ENCODE measurements around the gene PIP5K1A. TPM values are rescaled to one million over a fixed set of nuclear protein-coding genes. Genes with fewer than 3 reads are reported as not detected.
"Not testable (repeated sequence)": the region's sequence is repeated elsewhere in the genome, so short reads cannot be mapped to it uniquely, and the experiment has no call there.

Gene PIP5K1A
- 61.9 TPM for total RNA-seq (ENCODE audit: insufficient read depth, low replicate concordance)

- peak; percentile 99 for DNase-seq (ENCODE audit: low spot score)
Measured at GRCh38 chr1:151198254-151199127, at the start of gene PIP5K1A. PIP5K1A (plus strand) TSS chr1:151198552; CDS start chr1:151198997, 445 bp downstream.

GRCh38 chr1:151156515-151156819 lies 41.9 kb upstream of the PIP5K1A start, which contains the start of gene TNFAIP8L2:
TNFAIP8L2 (plus strand) TSS chr1:151156649; CDS start chr1:151158698, 2,049 bp downstream.
- no peak for DNase-seq (ENCODE audit: low spot score)

- DNase-seq (ENCODE audit: low spot score), result no peak
Measured at GRCh38 chr1:151157067-151157531, 41.3 kb upstream of the PIP5K1A start.

- DNase-seq (ENCODE audit: low spot score), result no peak
Measured at GRCh38 chr1:151158326-151158725, 40.0 kb upstream of the PIP5K1A start.

GRCh38 chr1:151158751-151159251 lies 39.6 kb upstream of the PIP5K1A start:
- DNase-seq (ENCODE audit: low spot score), result no peak

GRCh38 chr1:151159373-151159772 lies 39.0 kb upstream of the PIP5K1A start:
- DNase-seq (ENCODE audit: low spot score), result no peak

GRCh38 chr1:151164732-151165280 lies 33.5 kb upstream of the PIP5K1A start:
- DNase-seq (ENCODE audit: low spot score), result no peak

GRCh38 chr1:151165281-151165737 lies 33.0 kb upstream of the PIP5K1A start:
- peak; percentile 79 for DNase-seq (ENCODE audit: low spot score)

GRCh38 chr1:151165738-151166504 lies 32.4 kb upstream of the PIP5K1A start, which contains the start of the genes LYSMD1 and SCNM1:
LYSMD1 (minus strand) TSS chr1:151165902; CDS start chr1:151165258, 644 bp downstream.
SCNM1 (plus strand) TSS chr1:151166144; CDS start chr1:151166153, 9 bp downstream.
- DNase-seq (ENCODE audit: low spot score), result peak; percentile 100

GRCh38 chr1:151166505-151166956 lies 31.8 kb upstream of the PIP5K1A start:
- no peak for DNase-seq (ENCODE audit: low spot score)

- DNase-seq (ENCODE audit: low spot score), result no peak
Measured at GRCh38 chr1:151167116-151167515, 31.2 kb upstream of the PIP5K1A start.

GRCh38 chr1:151171190-151171589 lies 27.2 kb upstream of the PIP5K1A start:
- DNase-seq (ENCODE audit: low spot score), result no peak

GRCh38 chr1:151175041-151175741 lies 23.2 kb upstream of the PIP5K1A start:
- no peak for DNase-seq (ENCODE audit: low spot score)

GRCh38 chr1:151175863-151176262 lies 22.5 kb upstream of the PIP5K1A start, which contains the start of gene TMOD4:
TMOD4 (minus strand) TSS chr1:151175981; CDS start chr1:151174875, 1,106 bp downstream.
- no peak for DNase-seq (ENCODE audit: low spot score)

- no peak for DNase-seq (ENCODE audit: low spot score)
Measured at GRCh38 chr1:151176514-151177045, 21.8 kb upstream of the PIP5K1A start.

- DNase-seq (ENCODE audit: low spot score), result no peak
Measured at GRCh38 chr1:151184211-151184610, 14.1 kb upstream of the PIP5K1A start.

GRCh38 chr1:151187205-151187604 lies 11.1 kb upstream of the PIP5K1A start:
- no peak for DNase-seq (ENCODE audit: low spot score)

- not testable (repeated sequence) for DNase-seq (ENCODE audit: low spot score)
Measured at GRCh38 chr1:151188667-151189066, 9.7 kb upstream of the PIP5K1A start.

- peak; percentile 95 for DNase-seq (ENCODE audit: low spot score)
Measured at GRCh38 chr1:151189637-151190445, 8.5 kb upstream of the PIP5K1A start, which contains the start of gene VPS72. VPS72 (minus strand) TSS chr1:151190197; CDS start chr1:151190121, 76 bp downstream.
